HUES48 (cell line): ENCODE data around the gene MIPOL1.
A peak's percentile ranks its signal among the peaks of the same experiment; 100 is the strongest.

Source experiments
- H3K27ac ChIP-seq: one replicate; pipeline ENCODE4 v1.7.0; 2013; ENCODE audit warnings: low read depth, low read length, inconsistent platforms
- H3K27me3 ChIP-seq: 2 replicates; pipeline ENCODE4 v1.6.1; 2013; ENCODE audit warnings: mild to moderate bottlenecking, low read length; ENCODE audit not compliant: control insufficient read depth, insufficient read depth
- H3K36me3 ChIP-seq: 2 replicates; pipeline ENCODE4 v1.6.1; 2013; ENCODE audit warnings: low read length; ENCODE audit not compliant: control insufficient read depth, insufficient read depth
- H3K4me1 ChIP-seq: 2 replicates; pipeline ENCODE4 v1.6.1; 2013; ENCODE audit warnings: mild to moderate bottlenecking, low read length; ENCODE audit not compliant: control insufficient read depth, insufficient read depth
- H3K4me3 ChIP-seq: 2 replicates; pipeline ENCODE4 v1.5.1; 2013; ENCODE audit warnings: mild to moderate bottlenecking, low read depth, low read length
- H3K9ac ChIP-seq: 2 replicates; pipeline ENCODE4 v1.6.1; 2013; ENCODE audit warnings: mild to moderate bottlenecking, low read depth, low read length, moderate library complexity
- H3K9me3 ChIP-seq: 2 replicates; pipeline ENCODE4 v1.6.1; 2013; ENCODE audit warnings: low read length; ENCODE audit not compliant: control insufficient read depth, insufficient read depth

Gene MIPOL1

GRCh38 chr14:37397941-37398215 lies 200.1 kb downstream of the MIPOL1 start:
- Histone ChIP-seq H3K27me3 (no peaks in the 10 kb centered on the region), H3K9me3 (peaks cover 5% of the 10 kb centered on the region; the same call in 1 of the 2 replicates), H3K9ac (no peak overlapping the region), H3K4me1 (no peaks in the 10 kb centered on the region), H3K4me3 (no peak overlapping the region), H3K27ac (peak overlapping the region; percentile 12), H3K36me3 (no peaks in the 10 kb centered on the region)

- Histone ChIP-seq H3K27me3 (no peaks in the 10 kb centered on the region), H3K4me1 (peaks cover under 1% of the 10 kb centered on the region; the same call in 1 of the 2 replicates), H3K4me3 (no peak overlapping the region), H3K9ac (no peak overlapping the region), H3K27ac (no peak overlapping the region), H3K9me3 (peaks cover 5% of the 10 kb centered on the region; the same call in 1 of the 2 replicates), H3K36me3 (no peaks in the 10 kb centered on the region)
Observed at GRCh38 chr14:37399517-37399916, 201.8 kb downstream of the MIPOL1 start.

GRCh38 chr14:37401093-37401492 lies 203.4 kb downstream of the MIPOL1 start:
- Histone ChIP-seq H3K27me3 (no peaks in the 10 kb centered on the region), H3K27ac (no peak overlapping the region), H3K9ac (no peak overlapping the region), H3K36me3 (no peaks in the 10 kb centered on the region), H3K4me1 (peaks cover 5% of the 10 kb centered on the region; the same call in 1 of the 2 replicates), H3K4me3 (no peak overlapping the region), H3K9me3 (0 out of 2 replicates have a peak, but pooled peaks cover under 1% of the 10 kb centered on the region)

GRCh38 chr14:37403626-37404025 lies 205.9 kb downstream of the MIPOL1 start:
- Histone ChIP-seq H3K4me1 (peaks cover 5% of the 10 kb centered on the region; the same call in 1 of the 2 replicates), H3K27ac (no peak overlapping the region), H3K4me3 (no peak overlapping the region), H3K36me3 (no peaks in the 10 kb centered on the region), H3K27me3 (no peaks in the 10 kb centered on the region), H3K9me3 (no peaks in the 10 kb centered on the region), H3K9ac (no peak overlapping the region)

GRCh38 chr14:37406095-37406494 lies 208.4 kb downstream of the MIPOL1 start:
- Histone ChIP-seq H3K36me3 (no peaks in the 10 kb centered on the region), H3K4me1 (peaks cover 5% of the 10 kb centered on the region; the same call in 1 of the 2 replicates), H3K4me3 (no peak overlapping the region), H3K27ac (no peak overlapping the region), H3K9ac (no peak overlapping the region), H3K27me3 (no peaks in the 10 kb centered on the region), H3K9me3 (no peaks in the 10 kb centered on the region)

- Histone ChIP-seq H3K4me3 (no peak overlapping the region), H3K27me3 (no peaks in the 10 kb centered on the region), H3K36me3 (no peaks in the 10 kb centered on the region), H3K9me3 (no peaks in the 10 kb centered on the region), H3K27ac (no peak overlapping the region), H3K9ac (no peak overlapping the region), H3K4me1 (no peaks in the 10 kb centered on the region)
Observed at GRCh38 chr14:37411079-37411735, 213.5 kb downstream of the MIPOL1 start.

GRCh38 chr14:37413050-37413449 lies 215.3 kb downstream of the MIPOL1 start:
- H3K9me3 ChIP-seq, result no peaks in the 10 kb centered on the region
- H3K4me3 ChIP-seq, result no peak overlapping the region
- H3K4me1 ChIP-seq, result no peaks in the 10 kb centered on the region
- no peaks in the 10 kb centered on the region for H3K36me3 ChIP-seq
- no peaks in the 10 kb centered on the region for H3K27me3 ChIP-seq
- H3K9ac ChIP-seq, result no peak overlapping the region
- H3K27ac ChIP-seq, result no peak overlapping the region

GRCh38 chr14:37413504-37414003 lies 215.8 kb downstream of the MIPOL1 start:
- no peak overlapping the region for H3K27ac ChIP-seq
- no peak overlapping the region for H3K4me3 ChIP-seq
- no peaks in the 10 kb centered on the region for H3K9me3 ChIP-seq
- no peaks in the 10 kb centered on the region for H3K27me3 ChIP-seq
- H3K36me3 ChIP-seq, result no peaks in the 10 kb centered on the region
- no peak overlapping the region for H3K9ac ChIP-seq
- H3K4me1 ChIP-seq, result no peaks in the 10 kb centered on the region

GRCh38 chr14:37416264-37416663 lies 218.5 kb downstream of the MIPOL1 start:
- H3K36me3 ChIP-seq, result no peaks in the 10 kb centered on the region
- H3K4me3 ChIP-seq, result no peak overlapping the region
- no peaks in the 10 kb centered on the region for H3K4me1 ChIP-seq
- no peaks in the 10 kb centered on the region for H3K27me3 ChIP-seq
- no peak overlapping the region for H3K9ac ChIP-seq
- no peaks in the 10 kb centered on the region for H3K9me3 ChIP-seq
- H3K27ac ChIP-seq, result no peak overlapping the region

GRCh38 chr14:37417151-37417550 lies 219.4 kb downstream of the MIPOL1 start:
- Histone ChIP-seq H3K27me3 (no peaks in the 10 kb centered on the region), H3K27ac (no peak overlapping the region), H3K36me3 (no peaks in the 10 kb centered on the region), H3K4me3 (no peak overlapping the region), H3K4me1 (no peaks in the 10 kb centered on the region), H3K9me3 (no peaks in the 10 kb centered on the region), H3K9ac (no peak overlapping the region)

GRCh38 chr14:37417833-37418232 lies 220.1 kb downstream of the MIPOL1 start:
- H3K9me3 ChIP-seq, result no peaks in the 10 kb centered on the region
- H3K4me3 ChIP-seq, result no peak overlapping the region
- no peak overlapping the region for H3K27ac ChIP-seq
- no peaks in the 10 kb centered on the region for H3K4me1 ChIP-seq
- H3K9ac ChIP-seq, result no peak overlapping the region
- H3K27me3 ChIP-seq, result no peaks in the 10 kb centered on the region
- no peaks in the 10 kb centered on the region for H3K36me3 ChIP-seq
